GM21786 (cell line): ENCODE measurements around the gene ANKRD60.

ENCODE experiments used
- ATAC-seq: cut with Tn5 transposase; IDR thresholded peaks from one replicate; pipeline ENCODE4 v1.9.1; 2021; ENCODE audit not compliant: unreplicated experiment

The ANKRD60 gene

GRCh38 chr20:58224974-58225373 is 3.5 kb downstream of the ANKRD60 start:
- ATAC-seq = no peak

- no peak for ATAC-seq
Measured at GRCh38 chr20:58224097-58224496, 4.4 kb downstream of the ANKRD60 start.

- no peak for ATAC-seq
Measured at GRCh38 chr20:58223358-58223941, 5.0 kb downstream of the ANKRD60 start.

GRCh38 chr20:58222446-58222845 is 6.0 kb downstream of the ANKRD60 start:
- no peak for ATAC-seq

- ATAC-seq = no peak
Measured at GRCh38 chr20:58219342-58219700, 9.1 kb downstream of the ANKRD60 start.

- no peak for ATAC-seq
Measured at GRCh38 chr20:58218665-58219341, 9.7 kb downstream of the ANKRD60 start.

- no peak for ATAC-seq
Measured at GRCh38 chr20:58216334-58216733, 12.1 kb downstream of the ANKRD60 start.

GRCh38 chr20:58215116-58215515 is 13.3 kb downstream of the ANKRD60 start:
- no peak for ATAC-seq

- ATAC-seq = no peak
Measured at GRCh38 chr20:58214310-58214709, 14.1 kb downstream of the ANKRD60 start.

- no peak for ATAC-seq
Measured at GRCh38 chr20:58213716-58214115, 14.7 kb downstream of the ANKRD60 start.

- no peak for ATAC-seq
Measured at GRCh38 chr20:58213121-58213520, 15.3 kb downstream of the ANKRD60 start.

GRCh38 chr20:58212636-58213035 is 15.8 kb downstream of the ANKRD60 start:
- no peak for ATAC-seq

GRCh38 chr20:58210398-58210747 is 18.1 kb downstream of the ANKRD60 start:
- no peak for ATAC-seq

- ATAC-seq = no peak
Measured at GRCh38 chr20:58209652-58210397, 18.6 kb downstream of the ANKRD60 start.

GRCh38 chr20:58208944-58209343 is 19.5 kb downstream of the ANKRD60 start:
- no peak for ATAC-seq

GRCh38 chr20:58205850-58206249 is 22.6 kb downstream of the ANKRD60 start:
- ATAC-seq = no peak

- no peak for ATAC-seq
Measured at GRCh38 chr20:58202044-58202443, 26.4 kb downstream of the ANKRD60 start.

- ATAC-seq = no peak
Measured at GRCh38 chr20:58201616-58202015, 26.8 kb downstream of the ANKRD60 start.

GRCh38 chr20:58199469-58199868 is 29.0 kb downstream of the ANKRD60 start:
- ATAC-seq = no peak

- ATAC-seq = no peak
Measured at GRCh38 chr20:58198901-58199355, 29.5 kb downstream of the ANKRD60 start.

- ATAC-seq = no peak
Measured at GRCh38 chr20:58198384-58198783, 30.1 kb downstream of the ANKRD60 start.

GRCh38 chr20:58197185-58197469 is 31.3 kb downstream of the ANKRD60 start:
- no peak for ATAC-seq
